GM12878 (cell line): Measurements from ENCODE around the gene SHROOM2. TPM values are rescaled to one million over a fixed set of nuclear protein-coding genes. Genes with fewer than 3 reads are reported as not detected.

Experiments
- KLF5 ChIP-seq: fragments of 450-650 bp; IDR thresholded peaks from 2 replicates; pipeline ENCODE4 v1.6.1; 2014; ENCODE audit warnings: mild to moderate bottlenecking; ENCODE audit not compliant: partially characterized antibody
- MEF2A ChIP-seq: IDR thresholded peaks from 2 replicates; pipeline ENCODE4 v1.6.1; 2011; ENCODE audit warnings: low read depth, mild to moderate bottlenecking, low read length, moderate library complexity; ENCODE audit not compliant: insufficient read depth
- MTA3 ChIP-seq: IDR thresholded peaks from 2 replicates; pipeline ENCODE4 v1.6.1; 2012; ENCODE audit warnings: low read length, inconsistent platforms, borderline replicate concordance
- RELB ChIP-seq: fragments of 450-650 bp; IDR thresholded peaks from 2 replicates; pipeline ENCODE4 v1.6.1; 2017; ENCODE audit warnings: low read depth, mild to moderate bottlenecking, moderate library complexity
- SMC3 ChIP-seq: IDR thresholded peaks from 2 replicates; pipeline ENCODE4 v1.6.1; 2011; ENCODE audit warnings: low read length, improper control_type of control experiment, borderline replicate concordance
- STAT1 ChIP-seq: fragments of 450-650 bp; conservative IDR thresholded peaks from 2 replicates; pipeline ENCODE4 v1.6.1; 2014; ENCODE audit warnings: antibody characterized with exemption, mild to moderate bottlenecking
- TARDBP ChIP-seq: IDR thresholded peaks from 2 replicates; pipeline ENCODE4 v1.6.1; 2016; ENCODE audit warnings: borderline replicate concordance
- TCF12 ChIP-seq: IDR thresholded peaks from 2 replicates; pipeline ENCODE4 v1.6.1; 2011; ENCODE audit warnings: low read depth, mild to moderate bottlenecking, low read length
- polyA plus RNA-seq, 11 experiments: library from polyadenylated mRNA; depleted of rRNA in 4 of 11; unstranded in 6 of 11; stranded (reverse) in 5 of 11; fragments of >200 nt; fragmentation: Nextera tagmentation in 4 of 11; fragmentation: Illumina TruSeq in 1 of 11; extraction: Ambion mirVana in 4 of 11; extraction: Trizol in 1 of 11; gene quantifications; 1 replicate in 1 of 11; 2 replicates in 10 of 11; pipeline versions ENCODE4 v1.2.1 to v1.2.3, GENCODE V29; 2011 to 2016; ENCODE audit warnings: inconsistent platforms in 2 of 11, missing spikeins in 2 of 11, low read depth in 1 of 11
- total RNA-seq, 4 experiments: library from RNA; depleted of rRNA in 3 of 4; stranded (reverse); fragments of >200 nt in 3 of 4; fragmentation: Illumina TruSeq in 1 of 4; extraction: Trizol in 1 of 4; gene quantifications; 2 replicates each; pipeline versions ENCODE4 v1.2.1 to v1.2.3, GENCODE V29; 2013 to 2021
- TF ChIP-seq, protein P1 (sequence below): fragments of 450-650 bp; IDR thresholded peaks from 2 replicates; pipeline ENCODE4 v1.6.1; 2017; ENCODE audit warnings: mild to moderate bottlenecking, moderate library complexity
- TF ChIP-seq, protein P2 (sequence below): fragments of 450-650 bp; IDR thresholded peaks from 2 replicates; pipeline ENCODE4 v1.6.1; 2016; ENCODE audit warnings: mild to moderate bottlenecking

Gene SHROOM2
- total and polyA plus RNA-seq, 10 of the 15 experiments (the other 5 are each of a cell fraction or from before 2014, with no cell fraction given), result under 0.01 to 0.15 (median 0.09) TPM; not detected in 2

DNA sequence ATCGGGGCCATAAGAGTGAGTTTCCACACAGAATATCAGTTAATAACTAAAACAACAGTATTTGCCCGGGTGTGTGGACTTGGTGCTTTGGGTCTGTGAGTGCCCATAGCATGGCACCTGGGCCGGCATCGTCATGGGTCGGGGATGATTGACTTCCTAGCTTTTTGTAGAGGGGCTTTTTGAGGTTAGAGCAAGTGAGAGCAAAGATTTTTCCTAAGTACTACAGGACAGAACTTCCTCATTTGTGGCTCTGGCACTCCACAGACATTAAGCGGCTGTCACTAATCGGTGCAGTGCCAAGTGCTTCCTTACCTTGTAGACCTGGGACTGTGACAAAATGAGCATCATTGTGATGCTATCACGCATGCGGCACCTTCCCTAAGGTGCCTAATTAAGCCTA lies 81.0 kb downstream of the SHROOM2 start (continued):
- TF ChIP-seq, protein P1, sequence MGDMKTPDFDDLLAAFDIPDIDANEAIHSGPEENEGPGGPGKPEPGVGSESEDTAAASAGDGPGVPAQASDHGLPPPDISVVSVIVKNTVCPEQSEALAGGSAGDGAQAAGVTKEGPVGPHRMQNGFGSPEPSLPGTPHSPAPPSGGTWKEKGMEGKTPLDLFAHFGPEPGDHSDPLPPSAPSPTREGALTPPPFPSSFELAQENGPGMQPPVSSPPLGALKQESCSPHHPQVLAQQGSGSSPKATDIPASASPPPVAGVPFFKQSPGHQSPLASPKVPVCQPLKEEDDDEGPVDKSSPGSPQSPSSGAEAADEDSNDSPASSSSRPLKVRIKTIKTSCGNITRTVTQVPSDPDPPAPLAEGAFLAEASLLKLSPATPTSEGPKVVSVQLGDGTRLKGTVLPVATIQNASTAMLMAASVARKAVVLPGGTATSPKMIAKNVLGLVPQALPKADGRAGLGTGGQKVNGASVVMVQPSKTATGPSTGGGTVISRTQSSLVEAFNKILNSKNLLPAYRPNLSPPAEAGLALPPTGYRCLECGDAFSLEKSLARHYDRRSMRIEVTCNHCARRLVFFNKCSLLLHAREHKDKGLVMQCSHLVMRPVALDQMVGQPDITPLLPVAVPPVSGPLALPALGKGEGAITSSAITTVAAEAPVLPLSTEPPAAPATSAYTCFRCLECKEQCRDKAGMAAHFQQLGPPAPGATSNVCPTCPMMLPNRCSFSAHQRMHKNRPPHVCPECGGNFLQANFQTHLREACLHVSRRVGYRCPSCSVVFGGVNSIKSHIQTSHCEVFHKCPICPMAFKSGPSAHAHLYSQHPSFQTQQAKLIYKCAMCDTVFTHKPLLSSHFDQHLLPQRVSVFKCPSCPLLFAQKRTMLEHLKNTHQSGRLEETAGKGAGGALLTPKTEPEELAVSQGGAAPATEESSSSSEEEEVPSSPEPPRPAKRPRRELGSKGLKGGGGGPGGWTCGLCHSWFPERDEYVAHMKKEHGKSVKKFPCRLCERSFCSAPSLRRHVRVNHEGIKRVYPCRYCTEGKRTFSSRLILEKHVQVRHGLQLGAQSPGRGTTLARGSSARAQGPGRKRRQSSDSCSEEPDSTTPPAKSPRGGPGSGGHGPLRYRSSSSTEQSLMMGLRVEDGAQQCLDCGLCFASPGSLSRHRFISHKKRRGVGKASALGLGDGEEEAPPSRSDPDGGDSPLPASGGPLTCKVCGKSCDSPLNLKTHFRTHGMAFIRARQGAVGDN, result no peak
- TF ChIP-seq TCF12, result no peak
- TF ChIP-seq MEF2A, result no peak
- TF ChIP-seq TARDBP, result no peak
- no peak for TF ChIP-seq MTA3
- no peak for TF ChIP-seq RELB
- TF ChIP-seq, protein P2, sequence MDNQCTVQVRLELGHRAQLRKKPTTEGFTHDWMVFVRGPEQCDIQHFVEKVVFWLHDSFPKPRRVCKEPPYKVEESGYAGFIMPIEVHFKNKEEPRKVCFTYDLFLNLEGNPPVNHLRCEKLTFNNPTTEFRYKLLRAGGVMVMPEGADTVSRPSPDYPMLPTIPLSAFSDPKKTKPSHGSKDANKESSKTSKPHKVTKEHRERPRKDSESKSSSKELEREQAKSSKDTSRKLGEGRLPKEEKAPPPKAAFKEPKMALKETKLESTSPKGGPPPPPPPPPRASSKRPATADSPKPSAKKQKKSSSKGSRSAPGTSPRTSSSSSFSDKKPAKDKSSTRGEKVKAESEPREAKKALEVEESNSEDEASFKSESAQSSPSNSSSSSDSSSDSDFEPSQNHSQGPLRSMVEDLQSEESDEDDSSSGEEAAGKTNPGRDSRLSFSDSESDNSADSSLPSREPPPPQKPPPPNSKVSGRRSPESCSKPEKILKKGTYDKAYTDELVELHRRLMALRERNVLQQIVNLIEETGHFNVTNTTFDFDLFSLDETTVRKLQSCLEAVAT, result no peak
- no peak for TF ChIP-seq STAT1
- no peak for TF ChIP-seq KLF5
- no peak for TF ChIP-seq SMC3
